OCI-LY1 (cell line): Measurements from ENCODE around the gene SLAMF7.
"Not testable (repeated sequence)": the region's sequence is repeated elsewhere in the genome, so short reads cannot be mapped to it uniquely, and the experiment has no call there.

Experiments used
- H2AFZ ChIP-seq: fragments of 200-600 bp; sonication (generic), shearing (Covaris generic); 2 replicates; pipeline ENCODE4 v1.6.0; 2014; ENCODE audit warnings: antibody characterized with exemption, mild to moderate bottlenecking, low read length
- H3F3A ChIP-seq: fragments of 200-600 bp; sonication (generic), shearing (Covaris generic); 2 replicates; pipeline ENCODE4 v1.6.0; 2014; ENCODE audit warnings: mild to moderate bottlenecking, antibody characterized with exemption, low read length, moderate library complexity; ENCODE audit not compliant: insufficient read depth
- H3K27ac ChIP-seq: fragments of 200-600 bp; sonication (generic); 2 replicates; pipeline ENCODE4 v1.5.1; 2014; ENCODE audit warnings: low read length, mixed run types, mild to moderate bottlenecking, low read depth; ENCODE audit not compliant: poor library complexity, severe bottlenecking
- H3K27me3 ChIP-seq: fragments of 200-600 bp; sonication (generic); 2 replicates; pipeline ENCODE4 v1.6.0; 2014; ENCODE audit warnings: antibody characterized with exemption, mild to moderate bottlenecking, low read length, moderate library complexity; ENCODE audit not compliant: insufficient read depth
- H3K36me3 ChIP-seq: fragments of 200-600 bp; sonication (generic); 2 replicates; pipeline ENCODE4 v1.6.1; 2014; ENCODE audit warnings: mild to moderate bottlenecking, antibody characterized with exemption, low read length, moderate library complexity, mixed read lengths; ENCODE audit not compliant: insufficient read depth
- H3K4me1 ChIP-seq: fragments of 200-600 bp; sonication (generic); 2 replicates; pipeline ENCODE4 v1.5.1; 2014; ENCODE audit warnings: mild to moderate bottlenecking, low read length, moderate library complexity; ENCODE audit not compliant: insufficient read depth, severe bottlenecking
- H3K4me2 ChIP-seq: fragments of 200-600 bp; sonication (generic), shearing (Covaris generic); 2 replicates; pipeline ENCODE4 v1.6.1; 2014; ENCODE audit warnings: low read length
- H3K4me3 ChIP-seq: fragments of 200-600 bp; sonication (generic); 2 replicates; pipeline ENCODE4 v1.5.1; 2014; ENCODE audit warnings: low read length, low read depth, mild to moderate bottlenecking, mixed read lengths; ENCODE audit not compliant: poor library complexity, severe bottlenecking
- H3K79me2 ChIP-seq: fragments of 200-600 bp; shearing (Covaris generic); 2 replicates; pipeline ENCODE4 v1.6.1; 2016; ENCODE audit warnings: mixed run types, low read length, mixed read lengths; ENCODE audit not compliant: insufficient read depth
- H3K9ac ChIP-seq: fragments of 200-600 bp; sonication (generic), shearing (Covaris generic); 2 replicates; pipeline ENCODE4 v1.6.1; 2014; ENCODE audit warnings: mild to moderate bottlenecking, low read length, mixed read lengths
- H3K9me2 ChIP-seq: fragments of 200-600 bp; sonication (generic), shearing (Covaris generic); 2 replicates; pipeline ENCODE4 v1.6.1; 2014; ENCODE audit warnings: low read depth, mild to moderate bottlenecking, low read length, mixed read lengths
- H3K9me3 ChIP-seq: fragments of 200-600 bp; shearing (Covaris generic); 2 replicates; pipeline ENCODE4 v1.6.1; 2014; ENCODE audit warnings: low read length, mixed read lengths
- H4K20me1 ChIP-seq: fragments of 200-600 bp; sonication (generic), shearing (Covaris generic); 2 replicates; pipeline ENCODE4 v1.6.0; 2016; ENCODE audit warnings: mild to moderate bottlenecking, low read length; ENCODE audit not compliant: insufficient read depth
- EZH2 ChIP-seq: fragments of 200-600 bp; sonication (generic), shearing (Covaris generic); IDR thresholded peaks from 2 replicates; pipeline ENCODE4 v1.8.0; 2017; ENCODE audit warnings: borderline replicate concordance, mixed run types, mild to moderate bottlenecking, antibody characterized with exemption, low read length, moderate library complexity, mixed read lengths
- TF ChIP-seq, protein P1 (sequence below): fragments of 200-600 bp; sonication (generic), shearing (Covaris generic); IDR thresholded peaks from 2 replicates; pipeline ENCODE4 v1.5.1; 2017; ENCODE audit warnings: mild to moderate bottlenecking, antibody characterized with exemption, low read length, moderate library complexity, mixed read lengths

The SLAMF7 gene

DNA sequence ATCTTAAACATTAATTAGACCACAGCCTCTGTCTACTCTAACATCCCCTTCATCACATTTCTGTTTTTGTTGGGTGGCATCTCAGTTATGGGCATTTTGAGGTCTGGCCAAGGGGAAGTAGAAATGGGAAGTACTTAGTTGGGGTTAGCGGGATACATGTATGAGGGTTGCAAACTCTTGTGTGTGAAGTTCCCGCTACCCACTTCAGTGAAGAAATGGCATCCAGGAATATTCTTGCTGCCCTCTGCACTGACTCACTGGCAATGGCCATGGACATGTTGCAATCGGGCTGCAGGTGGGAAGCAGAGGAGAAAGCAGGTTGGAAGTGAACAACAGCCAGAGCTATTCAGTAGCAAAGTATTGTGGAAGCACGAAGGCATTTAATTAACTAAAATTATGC lies 34.8 kb upstream of the SLAMF7 start:
- Histone ChIP-seq H3K4me2 (peak overlapping the region; percentile 4; the same call in 1 of the 2 replicates), H3F3A (no peaks in the 10 kb centered on the region), H3K36me3 (peaks cover 30% of the 10 kb centered on the region; the same call in 1 of the 2 replicates), H3K9me3 (no peaks in the 10 kb centered on the region), H3K9ac (no peak overlapping the region), H4K20me1 (no peaks in the 10 kb centered on the region), H3K9me2 (no peaks in the 10 kb centered on the region), H2AFZ (no peak overlapping the region), H3K79me2 (peaks cover 55% of the 10 kb centered on the region), H3K27ac (peak overlapping the region; percentile 55), H3K4me3 (no peak overlapping the region), H3K27me3 (no peaks in the 10 kb centered on the region), H3K4me1 (peaks cover 64% of the 10 kb centered on the region)
- no peak for TF ChIP-seq EZH2
- TF ChIP-seq, protein P1, sequence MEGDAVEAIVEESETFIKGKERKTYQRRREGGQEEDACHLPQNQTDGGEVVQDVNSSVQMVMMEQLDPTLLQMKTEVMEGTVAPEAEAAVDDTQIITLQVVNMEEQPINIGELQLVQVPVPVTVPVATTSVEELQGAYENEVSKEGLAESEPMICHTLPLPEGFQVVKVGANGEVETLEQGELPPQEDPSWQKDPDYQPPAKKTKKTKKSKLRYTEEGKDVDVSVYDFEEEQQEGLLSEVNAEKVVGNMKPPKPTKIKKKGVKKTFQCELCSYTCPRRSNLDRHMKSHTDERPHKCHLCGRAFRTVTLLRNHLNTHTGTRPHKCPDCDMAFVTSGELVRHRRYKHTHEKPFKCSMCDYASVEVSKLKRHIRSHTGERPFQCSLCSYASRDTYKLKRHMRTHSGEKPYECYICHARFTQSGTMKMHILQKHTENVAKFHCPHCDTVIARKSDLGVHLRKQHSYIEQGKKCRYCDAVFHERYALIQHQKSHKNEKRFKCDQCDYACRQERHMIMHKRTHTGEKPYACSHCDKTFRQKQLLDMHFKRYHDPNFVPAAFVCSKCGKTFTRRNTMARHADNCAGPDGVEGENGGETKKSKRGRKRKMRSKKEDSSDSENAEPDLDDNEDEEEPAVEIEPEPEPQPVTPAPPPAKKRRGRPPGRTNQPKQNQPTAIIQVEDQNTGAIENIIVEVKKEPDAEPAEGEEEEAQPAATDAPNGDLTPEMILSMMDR: no peak

DNA sequence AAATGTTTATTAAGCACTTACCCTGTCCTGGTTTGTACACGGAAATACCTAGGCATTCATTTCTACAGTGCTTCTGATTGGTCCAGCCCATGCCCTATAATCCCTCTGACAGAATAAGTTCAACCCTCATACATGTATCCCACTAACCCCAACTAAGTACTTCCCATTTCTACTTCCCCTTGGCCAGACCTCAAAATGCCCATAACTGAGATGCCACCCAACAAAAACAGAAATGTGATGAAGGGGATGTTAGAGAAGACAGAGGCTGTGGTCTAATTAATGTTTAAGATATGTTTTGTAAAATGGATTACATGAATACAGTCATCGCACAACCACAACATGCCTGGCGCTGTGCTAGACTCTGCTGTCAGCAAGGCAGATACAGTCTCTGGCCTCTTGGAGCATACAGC lies 33.8 kb upstream of the SLAMF7 start:
- not testable (repeated sequence) for H4K20me1 ChIP-seq, H3K9me3 ChIP-seq, H3K27me3 ChIP-seq, H3K9me2 ChIP-seq, H3F3A ChIP-seq, H3K9ac ChIP-seq, H2AFZ ChIP-seq
- Histone ChIP-seq H3K4me2 (peak overlapping the region; percentile 44), H3K27ac (peak overlapping the region; percentile 48), H3K4me1 (peaks cover 74% of the 10 kb centered on the region), H3K4me3 (peak overlapping the region; percentile 27), H3K79me2 (peaks cover 65% of the 10 kb centered on the region), H3K36me3 (peaks cover 30% of the 10 kb centered on the region; the same call in 1 of the 2 replicates)

DNA sequence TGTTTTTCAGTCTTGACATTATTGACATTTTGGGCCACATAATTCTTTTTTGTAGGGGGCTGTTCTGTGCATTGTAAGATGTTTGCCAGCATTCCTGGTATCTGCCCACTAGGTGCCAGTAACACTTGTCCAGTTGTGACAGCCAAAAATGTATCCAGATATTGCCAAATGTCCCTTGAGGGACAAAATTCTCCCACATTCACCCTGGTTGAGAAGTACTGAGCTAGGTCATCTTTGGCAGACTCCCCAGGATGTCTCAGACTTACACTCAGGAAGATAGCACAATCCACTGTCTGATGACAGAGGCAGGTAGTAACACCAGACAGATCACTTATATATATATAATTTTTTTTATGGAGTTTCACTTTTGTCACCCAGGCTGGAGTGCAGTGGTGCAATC lies 33.3 kb upstream of the SLAMF7 start:
- no peaks in the 10 kb centered on the region for H3K9me2 ChIP-seq
- no peak for TF ChIP-seq EZH2
- H3K4me3 ChIP-seq: peak overlapping the region; percentile 27
- H3K27me3 ChIP-seq: no peaks in the 10 kb centered on the region
- H3K9me3 ChIP-seq: no peaks in the 10 kb centered on the region
- H4K20me1 ChIP-seq: no peaks in the 10 kb centered on the region
- peak overlapping the region; percentile 44 for H3K4me2 ChIP-seq
- no peak overlapping the region for H3K9ac ChIP-seq
- H3F3A ChIP-seq: no peaks in the 10 kb centered on the region
- H3K4me1 ChIP-seq: peaks cover 79% of the 10 kb centered on the region
- H3K79me2 ChIP-seq: peaks cover 68% of the 10 kb centered on the region
- peaks cover 30% of the 10 kb centered on the region; the same call in 1 of the 2 replicates for H3K36me3 ChIP-seq
- H3K27ac ChIP-seq: peak overlapping the region; percentile 48
- H2AFZ ChIP-seq: no peak overlapping the region

DNA sequence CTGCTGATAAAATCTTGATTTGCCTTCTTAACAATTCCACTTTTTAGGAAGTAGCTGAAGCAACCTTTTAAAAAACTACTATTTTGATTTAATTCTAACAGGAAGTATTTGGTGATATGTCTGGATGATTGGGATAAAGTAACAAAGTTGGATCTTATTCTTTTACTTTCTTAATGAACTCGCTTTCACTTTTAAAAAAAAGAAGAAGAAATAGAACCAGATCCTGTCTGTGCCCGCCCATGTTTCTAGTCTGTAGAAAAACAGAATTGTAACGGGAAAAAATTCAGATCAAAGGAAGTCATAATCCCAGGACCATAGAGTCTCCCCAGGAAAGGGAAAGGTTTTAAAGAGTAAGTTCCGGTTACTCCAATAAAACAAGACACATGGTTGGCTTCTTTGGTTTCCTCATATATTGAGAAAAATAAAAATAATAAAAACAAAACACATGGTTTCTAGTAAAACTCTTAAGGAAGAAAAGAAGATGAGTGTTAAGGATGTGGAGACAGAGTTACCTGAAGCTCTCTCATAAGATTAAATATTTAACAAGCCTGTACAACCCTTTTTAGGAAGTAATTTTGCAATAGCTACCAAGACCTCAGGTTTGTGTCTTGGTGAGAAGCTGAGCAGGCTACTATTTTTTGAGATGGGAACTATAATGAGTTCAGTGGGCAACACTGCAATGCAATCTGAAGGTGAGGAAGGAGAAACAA lies 32.4 kb upstream of the SLAMF7 start:
- H3K9ac ChIP-seq: peak overlapping the region; percentile 95; the same call in 1 of the 2 replicates
- peak overlapping the region; percentile 80 for H3K4me3 ChIP-seq
- H3K4me2 ChIP-seq: peak overlapping the region; percentile 90
- no peaks in the 10 kb centered on the region for H4K20me1 ChIP-seq
- H3K9me3 ChIP-seq: no peaks in the 10 kb centered on the region
- H3K27ac ChIP-seq: peak overlapping the region; percentile 93
- no peaks in the 10 kb centered on the region for H3K27me3 ChIP-seq
- no peak for TF ChIP-seq EZH2
- TF ChIP-seq, protein P1: no peak
- H3K4me1 ChIP-seq: peaks cover 83% of the 10 kb centered on the region
- no peak overlapping the region for H2AFZ ChIP-seq
- H3F3A ChIP-seq: no peaks in the 10 kb centered on the region
- H3K79me2 ChIP-seq: peaks cover 76% of the 10 kb centered on the region
- H3K36me3 ChIP-seq: peaks cover 27% of the 10 kb centered on the region; the same call in 1 of the 2 replicates
- H3K9me2 ChIP-seq: no peaks in the 10 kb centered on the region
